GM10847 (cell line): Measurements from ENCODE around the gene PAQR6.

ENCODE experiments used
- POLR2A ChIP-seq: IDR thresholded peaks from 2 replicates; pipeline ENCODE4 v1.6.1; 2011; ENCODE audit not compliant: insufficient read length; ENCODE audit errors: extremely low read depth

Gene PAQR6

DNA sequence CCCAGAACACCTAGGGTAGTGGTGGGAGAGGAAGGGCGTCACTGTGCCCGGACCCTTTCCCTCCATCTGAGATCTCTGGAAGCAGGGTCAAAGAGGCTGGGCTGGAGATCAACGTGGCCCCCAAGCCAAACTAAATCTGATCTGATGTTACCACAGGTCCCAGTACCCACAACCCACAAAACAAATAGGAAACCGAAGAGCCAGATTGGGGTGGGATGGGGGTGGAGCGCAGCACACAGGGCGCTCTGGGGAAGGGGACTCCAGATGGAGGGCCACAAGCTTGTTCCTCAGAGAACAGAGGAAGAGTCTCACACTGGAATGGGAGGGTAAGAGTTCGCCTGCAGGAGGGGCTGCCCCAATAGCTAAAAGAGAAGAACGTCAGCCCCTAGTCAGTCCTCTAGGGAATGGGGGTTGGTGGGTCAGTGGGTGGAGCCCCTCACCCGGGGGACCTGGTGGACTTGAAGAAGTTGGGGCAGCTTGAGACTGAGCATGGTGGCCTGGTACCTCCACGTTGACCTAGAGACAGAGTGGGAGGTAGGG lies 1.5 kb downstream of the PAQR6 start:
- no peak for TF ChIP-seq POLR2A

- TF ChIP-seq POLR2A = peak; percentile 26
Measured at GRCh38 chr1:156245451-156246232, 2.2 kb downstream of the PAQR6 start.

DNA sequence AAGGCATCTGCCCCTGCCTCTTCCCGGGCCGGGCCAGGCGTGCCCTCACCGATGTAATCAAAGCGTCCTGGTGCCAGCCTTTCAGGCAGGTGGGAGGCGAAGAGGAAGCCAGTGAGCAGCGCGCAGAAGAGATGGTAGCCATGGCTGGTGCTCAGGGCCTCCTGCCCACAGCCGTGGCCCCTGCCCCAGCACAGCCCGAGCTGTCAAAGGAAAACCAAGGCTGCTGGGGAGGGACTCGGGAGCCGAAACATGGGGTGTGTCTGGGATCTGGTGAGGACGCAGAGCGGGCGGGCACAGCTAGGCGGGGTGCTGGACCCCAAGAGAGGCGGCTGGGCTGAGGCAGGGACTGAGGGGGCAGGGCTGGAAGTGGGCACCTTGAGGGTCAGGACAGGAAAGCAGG lies 3.1 kb downstream of the PAQR6 start:
- TF ChIP-seq POLR2A = no peak

DNA sequence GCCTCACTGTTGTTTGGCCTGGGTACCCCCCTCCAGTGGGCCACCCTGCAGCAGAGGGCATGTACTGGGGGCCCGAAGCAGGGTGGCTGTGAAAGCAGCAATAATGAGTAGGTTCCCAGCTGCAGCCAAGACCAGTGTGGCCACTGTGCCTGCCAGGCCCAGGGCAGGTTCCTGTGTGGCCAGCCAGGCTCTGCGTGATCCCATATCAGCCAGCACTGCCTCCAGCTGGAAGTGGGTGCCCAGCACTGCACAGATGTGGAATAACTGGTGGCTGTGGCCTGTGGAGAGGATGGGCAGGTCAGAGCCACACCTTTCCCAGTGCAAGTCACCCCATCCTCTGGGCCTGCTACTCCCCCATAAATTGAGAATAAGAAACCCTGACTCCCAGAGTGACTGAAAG lies 3.7 kb downstream of the PAQR6 start:
- no peak for TF ChIP-seq POLR2A

- TF ChIP-seq POLR2A = no peak
Measured at GRCh38 chr1:156242738-156243137, 5.1 kb downstream of the PAQR6 start.

GRCh38 chr1:156241926-156242325 lies 5.9 kb downstream of the PAQR6 start, which contains the start of gene BGLAP:
TSS of gene BGLAP (plus strand) at chr1:156242184. CDS start at chr1:156242232, 48 bp downstream.
- no peak for TF ChIP-seq POLR2A

DNA sequence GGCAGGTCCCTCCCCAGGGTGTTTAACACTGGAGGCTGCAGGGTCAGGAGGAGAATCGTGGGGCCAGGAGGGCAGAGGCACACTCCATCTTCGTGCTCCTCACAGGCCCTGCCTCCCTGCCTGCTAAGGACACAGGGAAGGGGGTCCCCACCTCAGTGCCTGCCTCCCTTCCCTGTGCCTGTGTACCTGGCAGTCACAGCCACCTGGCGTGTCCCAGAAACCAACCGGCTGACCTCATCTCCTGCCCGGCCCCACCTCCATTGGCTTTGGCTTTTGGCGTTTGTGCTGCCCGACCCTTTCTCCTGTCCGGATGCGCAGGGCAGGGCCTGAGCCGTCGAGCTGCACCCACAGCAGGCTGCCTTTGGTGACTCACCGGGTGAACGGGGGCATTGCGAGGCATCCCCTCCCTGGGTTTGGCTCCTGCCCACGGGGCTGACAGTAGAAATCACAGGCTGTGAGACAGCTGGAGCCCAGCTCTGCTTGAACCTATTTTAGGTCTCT lies 6.5 kb downstream of the PAQR6 start:
- TF ChIP-seq POLR2A = no peak

DNA sequence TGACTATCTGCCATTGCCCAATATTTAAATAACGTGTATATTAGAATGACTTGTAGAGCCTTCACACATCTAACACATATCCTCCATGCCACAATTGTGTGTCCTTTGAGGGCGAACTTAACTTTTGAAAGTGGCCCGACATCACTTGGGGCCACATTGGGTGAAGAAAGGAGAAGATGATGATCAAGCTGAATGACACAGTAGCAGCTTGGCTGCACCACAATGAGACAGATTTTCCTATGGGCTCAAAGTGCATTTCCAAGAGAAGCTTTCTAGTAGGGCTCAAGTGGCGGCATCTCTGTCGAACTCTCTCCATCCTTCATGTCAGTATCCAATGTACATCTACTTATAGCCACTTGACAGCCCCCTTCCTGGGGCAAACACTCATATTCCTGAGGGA lies 9.6 kb downstream of the PAQR6 start:
- TF ChIP-seq POLR2A = no peak

- no peak for TF ChIP-seq POLR2A
Measured at GRCh38 chr1:156236164-156236563, 11.7 kb downstream of the PAQR6 start.

DNA sequence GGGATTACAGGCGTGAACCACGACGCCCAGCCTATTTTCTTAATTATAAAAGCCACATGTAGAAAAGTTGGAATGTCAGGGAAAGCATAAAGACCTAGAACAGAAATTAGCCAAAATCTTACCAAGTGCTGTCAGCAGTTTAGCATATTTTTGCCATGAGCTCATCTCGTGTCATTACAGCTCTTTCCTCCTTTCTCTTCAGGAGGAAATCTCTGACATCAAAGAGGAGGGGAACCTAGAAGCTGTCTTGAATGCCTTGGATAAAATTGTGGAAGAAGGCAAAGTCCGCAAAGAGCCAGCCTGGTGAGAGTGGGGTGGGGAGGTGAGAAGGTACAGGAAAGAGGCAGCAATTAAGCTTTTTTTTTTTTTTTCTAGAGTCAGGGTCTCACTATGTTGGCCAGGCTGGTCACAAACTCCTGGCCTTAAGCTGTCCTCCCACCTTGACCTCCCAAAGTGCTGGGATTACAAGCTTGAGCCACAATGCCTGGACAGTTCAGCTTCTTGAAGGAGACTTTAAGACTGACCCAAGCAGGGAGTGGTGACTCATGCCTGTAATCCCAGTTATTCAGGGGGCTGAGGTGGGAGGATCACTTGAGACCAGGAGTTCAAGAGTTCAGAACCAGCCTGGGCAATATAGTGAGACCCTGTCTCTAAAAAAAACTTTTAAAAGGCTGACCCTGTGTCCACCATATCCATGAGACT lies 14.3 kb downstream of the PAQR6 start:
- TF ChIP-seq POLR2A = no peak

DNA sequence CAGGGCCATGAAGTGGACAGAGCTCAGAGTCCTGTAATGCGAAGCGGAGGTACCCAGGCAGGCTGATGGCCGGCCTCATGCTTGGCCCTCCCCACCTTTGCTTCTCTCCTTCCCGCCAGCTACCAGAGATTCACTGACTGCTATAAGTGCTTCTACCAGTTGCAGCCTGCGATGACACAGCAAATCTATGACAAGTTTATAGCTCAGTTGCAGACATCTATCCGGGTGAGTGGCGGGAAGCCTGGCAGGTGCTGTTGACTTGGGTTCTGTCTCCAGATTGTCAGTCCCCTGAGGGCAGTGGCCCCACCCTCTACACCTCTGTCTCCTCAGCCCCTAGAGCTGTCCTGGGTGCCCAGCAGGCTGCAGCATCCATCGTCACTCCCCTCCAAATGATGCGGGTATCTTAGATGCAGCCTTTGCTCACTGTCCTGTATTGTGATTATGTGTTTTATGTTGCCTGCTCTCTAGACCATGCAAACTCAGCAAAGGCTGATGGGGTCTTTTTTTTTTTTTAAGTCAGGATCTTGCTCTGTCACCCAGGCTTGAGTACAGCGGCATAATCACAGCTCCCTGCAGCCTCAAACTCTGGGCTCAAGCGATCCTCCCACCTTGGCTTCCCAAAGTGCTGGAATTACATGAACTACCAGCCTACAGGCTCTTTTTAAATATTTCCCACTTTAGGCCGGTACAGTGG lies 15.5 kb downstream of the PAQR6 start:
- no peak for TF ChIP-seq POLR2A

- no peak for TF ChIP-seq POLR2A
Measured at GRCh38 chr1:156230473-156230837, 17.4 kb downstream of the PAQR6 start.

- TF ChIP-seq POLR2A = no peak
Measured at GRCh38 chr1:156229809-156230472, 17.9 kb downstream of the PAQR6 start.

DNA sequence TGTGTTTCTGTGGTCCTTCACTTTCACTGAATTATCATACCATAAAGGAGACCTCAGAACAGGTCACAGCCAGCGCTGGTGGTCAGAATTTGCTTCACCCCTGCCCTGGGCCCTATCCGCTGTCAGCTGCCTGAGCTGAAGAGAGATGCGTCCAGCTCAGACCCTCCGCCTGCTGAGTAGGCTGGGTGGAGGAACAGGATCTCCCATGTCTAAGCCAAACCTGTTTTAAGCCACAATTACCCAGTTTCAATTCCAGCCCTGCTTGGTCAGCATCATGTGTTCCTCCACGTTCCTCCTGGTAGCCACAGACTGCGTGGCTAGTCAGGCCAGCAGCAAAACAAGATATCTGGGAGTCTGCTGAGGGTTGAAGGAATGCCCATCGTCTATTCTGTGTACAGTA lies 19.4 kb downstream of the PAQR6 start:
- no peak for TF ChIP-seq POLR2A

DNA sequence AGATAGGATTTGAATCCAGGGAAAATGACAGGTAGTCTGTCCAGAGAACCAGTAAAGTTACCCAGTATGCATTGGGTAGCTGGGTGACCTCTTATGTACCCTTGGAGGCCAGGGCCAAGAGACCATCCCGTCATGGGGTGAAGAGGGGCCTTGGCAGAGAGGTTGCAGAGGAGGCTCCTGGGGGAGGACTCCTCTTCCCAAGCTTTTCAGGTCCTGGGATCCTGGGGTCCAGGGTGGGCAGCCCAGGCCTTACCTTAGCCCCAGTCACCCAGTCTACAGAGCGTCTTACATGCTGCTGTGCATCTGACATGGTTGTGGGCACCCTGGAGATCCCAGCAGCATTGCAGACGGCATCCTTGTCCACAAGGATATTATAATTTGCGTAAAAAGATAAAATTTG lies 21.1 kb downstream of the PAQR6 start:
- no peak for TF ChIP-seq POLR2A
